Vagina (tissue), 2 donors: Measurements from ENCODE around the gene POLRMT. TPM values are rescaled to one million over a fixed set of nuclear protein-coding genes. Genes with fewer than 3 reads are reported as not detected.

Experiments used
- DNase-seq, 2 donors: peaks; one replicate each; pipeline ENCODE4 v3.0.0-alpha.2; 2017; ENCODE audit errors: extremely low spot score in 2 of 2
- H3K27ac ChIP-seq: fragments of 200-600 bp; sonication (generic); one replicate; pipeline ENCODE4 v1.5.1; 2019
- H3K27me3 ChIP-seq: fragments of 200-600 bp; sonication (generic); one replicate; pipeline ENCODE4 v1.5.1; 2019
- H3K36me3 ChIP-seq, 2 donors: fragments of 200-600 bp; sonication (generic); one replicate each; pipeline ENCODE4 v1.5.1; 2017 to 2019
- H3K4me1 ChIP-seq: fragments of 200-600 bp; sonication (generic); one replicate; pipeline ENCODE4 v1.5.1; 2019
- H3K4me3 ChIP-seq, 2 donors: fragments of 200-600 bp; sonication (generic); 1 replicate in 1 of 2; 2 replicates in 1 of 2; pipeline ENCODE4 v1.5.1; 2016 to 2019
- H3K9me3 ChIP-seq: fragments of 200-600 bp; sonication (generic); one replicate; pipeline ENCODE4 v1.5.1; 2019
- POLR2A ChIP-seq, 2 donors: fragments of 450-650 bp; IDR thresholded peaks; one replicate each; pipeline ENCODE4 v1.6.1; 2017; ENCODE audit warnings: antibody characterized with exemption in 2 of 2, mild to moderate bottlenecking in 2 of 2, moderate library complexity in 2 of 2
- POLR2AphosphoS5 ChIP-seq, 2 donors: sonication (generic); formaldehyde crosslinking; IDR thresholded peaks; one replicate each; pipeline ENCODE4 v1.9.0; 2017; ENCODE audit warnings: antibody characterized with exemption in 2 of 2, mild to moderate bottlenecking in 2 of 2, low read depth in 1 of 2; ENCODE audit not compliant: insufficient read depth in 1 of 2
- intact Hi-C: fragments of 100-400 bp; cut with DNase I; formaldehyde crosslinking; loops from one replicate; pipeline ENCODE4 v1.15.1; 2023
- total RNA-seq: library from RNA; depleted of rRNA; stranded (reverse); fragments of >200 nt; gene quantifications from one replicate; pipeline ENCODE4 v1.2.3, GENCODE V29; 2016
- TF ChIP-seq, protein P1 (sequence below), 3 experiments: fragments of 450-650 bp in 2 of 3; fragments of 200-600 bp in 1 of 3; sonication (generic) in 1 of 3; IDR thresholded peaks; one replicate each; pipeline ENCODE4 v1.5.1; 2017 to 2019; ENCODE audit warnings: antibody characterized with exemption in 3 of 3, mild to moderate bottlenecking in 2 of 3, moderate library complexity in 2 of 3

The POLRMT gene
- total RNA-seq, 1 donor from 2014 or later = 33.9 TPM

DNA sequence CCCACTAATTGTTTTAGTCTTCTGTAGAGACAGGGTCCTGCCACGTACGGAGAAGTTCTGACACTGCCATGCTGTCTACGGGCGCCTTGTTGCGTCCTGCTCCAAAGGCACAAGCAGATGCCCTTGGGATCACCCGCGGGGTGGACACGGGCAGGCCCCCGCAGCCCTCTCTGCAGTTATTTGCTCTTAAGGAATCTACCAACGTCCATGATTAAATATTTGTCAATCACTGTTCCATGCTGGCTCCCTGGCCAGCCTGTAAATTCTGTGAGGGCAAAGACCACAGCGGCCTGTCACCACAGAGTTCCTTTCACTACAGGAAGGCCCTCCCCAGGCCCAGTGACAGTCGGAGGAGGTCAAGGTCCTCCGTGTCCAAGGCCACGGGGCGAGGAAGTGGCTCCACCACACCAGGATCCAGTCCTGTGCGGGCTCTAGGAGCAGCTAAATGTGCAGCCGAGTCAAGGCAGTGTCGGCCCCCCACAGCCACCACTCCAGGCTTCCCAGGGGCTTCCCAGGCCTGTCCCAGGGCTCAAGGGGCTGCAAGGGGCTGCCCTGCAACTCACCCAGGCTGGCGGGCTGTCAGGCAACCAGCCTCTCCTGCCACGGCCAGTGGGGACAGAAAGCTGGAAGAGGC is 27.6 kb upstream of the POLRMT start:
- intact Hi-C loops = loop anchor here (1.0 kb wide), 1 partner anchor 22 kb away; the partner anchor contains the start of gene FGF22
- Histone ChIP-seq H3K4me1 (peaks cover 72% of the 10 kb centered on the region), H3K27me3 (no peaks in the 10 kb centered on the region), H3K27ac (peak overlapping the region; percentile 93), H3K9me3 (no peaks in the 10 kb centered on the region), H3K4me3 (peak overlapping the region; percentile 66 to 74), H3K36me3 (no peaks in the 10 kb centered on the region)
- DNase-seq = no peak
- TF ChIP-seq, protein P1, sequence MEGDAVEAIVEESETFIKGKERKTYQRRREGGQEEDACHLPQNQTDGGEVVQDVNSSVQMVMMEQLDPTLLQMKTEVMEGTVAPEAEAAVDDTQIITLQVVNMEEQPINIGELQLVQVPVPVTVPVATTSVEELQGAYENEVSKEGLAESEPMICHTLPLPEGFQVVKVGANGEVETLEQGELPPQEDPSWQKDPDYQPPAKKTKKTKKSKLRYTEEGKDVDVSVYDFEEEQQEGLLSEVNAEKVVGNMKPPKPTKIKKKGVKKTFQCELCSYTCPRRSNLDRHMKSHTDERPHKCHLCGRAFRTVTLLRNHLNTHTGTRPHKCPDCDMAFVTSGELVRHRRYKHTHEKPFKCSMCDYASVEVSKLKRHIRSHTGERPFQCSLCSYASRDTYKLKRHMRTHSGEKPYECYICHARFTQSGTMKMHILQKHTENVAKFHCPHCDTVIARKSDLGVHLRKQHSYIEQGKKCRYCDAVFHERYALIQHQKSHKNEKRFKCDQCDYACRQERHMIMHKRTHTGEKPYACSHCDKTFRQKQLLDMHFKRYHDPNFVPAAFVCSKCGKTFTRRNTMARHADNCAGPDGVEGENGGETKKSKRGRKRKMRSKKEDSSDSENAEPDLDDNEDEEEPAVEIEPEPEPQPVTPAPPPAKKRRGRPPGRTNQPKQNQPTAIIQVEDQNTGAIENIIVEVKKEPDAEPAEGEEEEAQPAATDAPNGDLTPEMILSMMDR (IDR thresholded peaks at IDR 0.05) = no peak
- TF ChIP-seq POLR2A (IDR thresholded peaks at IDR 0.05) = no peak
- no peak for TF ChIP-seq POLR2AphosphoS5 (IDR thresholded peaks at IDR 0.05; ENCODE audit: insufficient read depth in 1 of 2, low read depth in 1 of 2)

DNA sequence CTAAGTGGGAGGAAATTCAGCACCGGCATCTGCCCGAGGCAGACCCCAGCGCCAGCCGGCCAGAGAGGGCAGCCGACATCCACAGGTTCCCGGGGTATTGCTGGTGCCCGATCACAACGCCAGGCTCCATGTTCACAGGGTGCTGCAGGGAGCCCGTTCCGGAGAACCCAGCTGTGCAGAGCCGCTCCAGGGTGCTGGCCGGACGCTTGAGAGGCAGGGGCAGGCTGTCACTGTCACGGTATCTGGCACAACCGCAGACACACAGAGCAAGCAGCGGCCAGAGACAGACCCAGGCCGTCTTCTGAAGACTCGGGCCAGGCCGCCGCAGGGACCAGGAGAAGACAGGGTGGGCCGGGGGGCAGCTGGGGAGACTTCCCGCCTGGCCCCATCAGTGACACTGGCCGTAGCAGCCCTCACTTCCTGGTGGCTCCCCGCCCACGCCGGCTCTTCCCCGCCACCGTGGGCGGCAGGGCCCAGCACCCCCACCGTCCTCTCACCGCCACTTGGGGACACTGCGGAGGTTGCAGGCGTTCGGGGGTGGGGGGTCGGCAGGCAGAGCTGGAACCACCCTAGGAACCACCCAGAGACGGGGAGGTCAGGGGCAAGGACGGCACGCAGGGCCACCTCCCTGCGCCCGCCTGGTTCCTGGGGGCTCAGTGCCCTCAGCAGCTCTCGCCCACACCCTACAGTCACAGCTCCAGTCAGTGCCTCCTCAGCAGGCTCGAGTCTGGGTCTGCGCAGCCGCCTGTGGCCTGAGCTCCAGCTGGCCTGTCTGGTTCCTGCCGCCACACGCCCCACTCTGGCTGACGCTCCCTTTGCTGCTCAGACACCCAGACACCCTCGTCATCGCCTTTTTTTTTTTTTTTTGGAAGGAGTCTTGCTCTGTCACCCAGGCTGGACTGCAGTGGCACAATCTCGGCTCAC is 25.8 kb upstream of the POLRMT start:
- intact Hi-C loops = no loop called here
- TF ChIP-seq, protein P1 (IDR thresholded peaks at IDR 0.05) = no peak
- TF ChIP-seq POLR2AphosphoS5 (IDR thresholded peaks at IDR 0.05; ENCODE audit: insufficient read depth in 1 of 2, low read depth in 1 of 2) (peak in 1 of 2 donors; percentile 45), POLR2A (IDR thresholded peaks at IDR 0.05) (no peak)
- Histone ChIP-seq H3K27me3 (no peaks in the 10 kb centered on the region), H3K27ac (peak overlapping the region; percentile 8), H3K4me3 (peak overlapping the region; percentile 11 to 17), H3K4me1 (peaks cover 62% of the 10 kb centered on the region), H3K9me3 (no peaks in the 10 kb centered on the region), H3K36me3 (no peaks in the 10 kb centered on the region)
- no peak for DNase-seq

DNA sequence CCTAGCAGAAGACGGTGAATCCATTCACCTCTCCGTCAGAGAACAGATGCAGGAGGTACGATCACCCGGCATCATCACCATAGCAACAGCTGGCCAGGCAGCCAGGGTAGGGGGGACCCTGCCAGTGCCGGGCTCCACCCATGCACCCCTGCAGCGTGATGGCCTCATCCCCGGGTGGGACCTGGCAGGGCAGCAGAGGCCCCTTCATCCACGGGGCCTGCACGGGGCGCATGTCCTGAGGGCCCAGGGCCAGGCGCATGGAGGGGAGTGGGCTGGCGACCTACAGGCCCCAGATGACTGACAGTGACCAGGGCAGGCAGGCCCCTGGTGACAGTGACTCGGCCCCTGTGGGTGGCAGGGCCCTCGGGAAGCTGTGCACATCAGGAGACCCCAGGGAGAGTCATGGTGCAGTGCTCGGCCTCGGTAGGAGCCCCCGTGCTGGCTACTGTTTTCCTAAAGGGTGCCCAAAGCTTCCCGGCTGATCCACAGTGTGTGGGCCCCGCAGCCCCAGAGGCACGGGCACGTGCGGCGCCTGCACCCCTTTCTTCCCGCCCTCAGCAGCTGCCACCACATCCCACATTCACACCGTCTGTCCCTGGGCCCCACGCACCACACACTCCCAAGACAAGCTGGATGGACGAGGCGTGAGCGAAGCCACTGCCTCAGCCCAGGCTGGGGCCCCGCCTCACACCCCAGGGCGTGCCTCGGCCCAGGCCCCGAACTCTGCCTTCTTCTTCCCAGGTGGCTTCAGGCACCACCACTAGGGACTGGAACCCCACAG is 24.9 kb upstream of the POLRMT start:
- Histone ChIP-seq H3K4me3 (no peak overlapping the region), H3K4me1 (peaks cover 53% of the 10 kb centered on the region), H3K9me3 (no peaks in the 10 kb centered on the region), H3K27ac (peak overlapping the region; percentile 8), H3K27me3 (no peaks in the 10 kb centered on the region), H3K36me3 (peaks cover 0 to 3% of the 10 kb centered on the region in 2 donors)
- intact Hi-C loops = no loop called here
- TF ChIP-seq POLR2A (IDR thresholded peaks at IDR 0.05) = no peak
- TF ChIP-seq POLR2AphosphoS5 (IDR thresholded peaks at IDR 0.05; ENCODE audit: insufficient read depth in 1 of 2, low read depth in 1 of 2) = no peak
- TF ChIP-seq, protein P1 (IDR thresholded peaks at IDR 0.05) = no peak
- DNase-seq = no peak

DNA sequence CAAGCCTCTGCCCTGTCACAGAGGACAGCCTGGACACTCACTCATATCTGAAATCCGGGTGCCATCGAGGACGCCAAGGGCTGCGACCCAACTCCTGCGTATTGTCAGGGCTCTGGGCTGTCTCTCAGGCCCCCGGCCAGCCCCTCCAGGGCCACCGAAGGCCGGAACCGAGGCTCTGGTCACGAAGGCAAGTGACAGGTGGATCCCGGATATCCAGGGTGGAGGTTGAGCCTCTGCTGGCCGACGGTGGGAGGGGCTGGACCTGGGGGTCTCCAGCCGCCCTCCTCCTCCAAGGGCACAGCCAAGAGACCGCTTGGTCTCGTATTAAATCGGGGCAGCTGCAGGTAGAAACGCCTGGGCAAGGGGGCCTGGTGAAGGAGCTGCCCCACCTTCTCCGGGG is 24.3 kb upstream of the POLRMT start:
- Histone ChIP-seq H3K4me3 (no peak overlapping the region), H3K9me3 (no peaks in the 10 kb centered on the region), H3K36me3 (peaks cover 0 to 8% of the 10 kb centered on the region in 2 donors), H3K27me3 (no peaks in the 10 kb centered on the region), H3K4me1 (peaks cover 53% of the 10 kb centered on the region), H3K27ac (no peak overlapping the region)
- TF ChIP-seq POLR2AphosphoS5 (IDR thresholded peaks at IDR 0.05; ENCODE audit: insufficient read depth in 1 of 2, low read depth in 1 of 2) (no peak), POLR2A (IDR thresholded peaks at IDR 0.05) (no peak)
- TF ChIP-seq, protein P1 (IDR thresholded peaks at IDR 0.05) = no peak
- DNase-seq = no peak
- intact Hi-C loops = no loop called here
